OCI-M2 (cell line): Measurements from ENCODE around the gene LYL1.
"Not testable (repeated sequence)": the region's sequence is repeated elsewhere in the genome, so short reads cannot be mapped to it uniquely, and the experiment has no call there.

Experiments used
- DNase-seq: peaks from one replicate; lab custom pipeline; 2025; ENCODE audit not compliant: unreplicated experiment; lab: John Stamatoyannopoulos, UW

LYL1 gene

GRCh38 chr19:13102666-13103580 is at the start of gene LYL1:
LYL1 (minus strand) TSS chr19:13102858; CDS start chr19:13101171, 1,687 bp downstream.
- no peak for DNase-seq

- DNase-seq: no peak
These were observed 49.1 kb upstream of the LYL1 start for GRCh38 chr19:13151605-13152355.

GRCh38 chr19:13150931-13151604 is 48.4 kb upstream of the LYL1 start:
- no peak for DNase-seq

GRCh38 chr19:13150187-13150930 is 47.7 kb upstream of the LYL1 start, which contains the start of the genes IER2 and STX10:
IER2 (plus strand) TSS chr19:13150411; CDS start chr19:13153187, 2,776 bp downstream.
STX10 (minus strand) TSS chr19:13150375; CDS start chr19:13150173, 202 bp downstream.
- no peak for DNase-seq

- no peak for DNase-seq
These were observed 47.0 kb upstream of the LYL1 start for GRCh38 chr19:13149628-13150186.

- DNase-seq: not testable (repeated sequence)
These were observed 46.5 kb upstream of the LYL1 start for GRCh38 chr19:13149173-13149627.

- no peak for DNase-seq
These were observed 44.3 kb upstream of the LYL1 start for GRCh38 chr19:13146763-13147563.

- no peak for DNase-seq
These were observed 37.1 kb upstream of the LYL1 start for GRCh38 chr19:13139633-13140311.

- DNase-seq: no peak
These were observed 36.2 kb upstream of the LYL1 start for GRCh38 chr19:13138916-13139198.

GRCh38 chr19:13138171-13138915 is 35.7 kb upstream of the LYL1 start:
- DNase-seq: no peak

GRCh38 chr19:13137290-13137794 is 34.7 kb upstream of the LYL1 start:
- DNase-seq: no peak

GRCh38 chr19:13135068-13136062 is 32.7 kb upstream of the LYL1 start:
- DNase-seq: no peak

GRCh38 chr19:13134626-13135025 is 32.0 kb upstream of the LYL1 start:
- no peak for DNase-seq

- no peak for DNase-seq
These were observed 30.7 kb upstream of the LYL1 start for GRCh38 chr19:13133241-13133870.

GRCh38 chr19:13132471-13133180 is 30.0 kb upstream of the LYL1 start:
- no peak for DNase-seq
